GM12874 (cell line): ENCODE data around the gene PHF21B.

Source experiments
- TF ChIP-seq, protein P1 (sequence below): IDR thresholded peaks from 2 replicates; pipeline ENCODE4 v1.5.1; 2011; ENCODE audit warnings: low read depth, mild to moderate bottlenecking, control low read depth, low read length, moderate library complexity; ENCODE audit not compliant: insufficient read depth

PHF21B gene

DNA sequence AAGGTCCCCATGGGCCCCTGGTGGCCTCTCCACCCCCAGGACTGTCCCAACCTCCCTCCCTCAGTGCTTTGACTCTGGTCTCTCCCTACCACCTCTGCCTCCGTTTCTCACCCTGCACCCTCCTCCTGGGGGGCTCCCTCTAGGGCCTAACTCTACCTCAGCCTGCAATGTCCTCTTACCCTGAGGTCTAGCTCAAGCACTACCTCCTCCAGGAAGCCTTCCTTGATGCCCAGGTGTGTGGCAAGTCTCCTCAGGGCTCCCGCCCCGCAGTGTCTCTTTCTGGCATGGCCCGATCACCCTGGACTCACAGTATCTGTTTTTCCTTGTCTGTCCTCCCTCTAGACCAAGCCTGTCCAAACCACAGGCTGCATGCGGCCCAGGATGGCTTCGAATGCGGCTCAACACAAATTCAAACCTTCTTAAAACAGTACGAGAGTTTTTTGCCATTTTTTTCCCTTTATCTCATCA lies 90.8 kb downstream of the PHF21B start:
- TF ChIP-seq, protein P1, sequence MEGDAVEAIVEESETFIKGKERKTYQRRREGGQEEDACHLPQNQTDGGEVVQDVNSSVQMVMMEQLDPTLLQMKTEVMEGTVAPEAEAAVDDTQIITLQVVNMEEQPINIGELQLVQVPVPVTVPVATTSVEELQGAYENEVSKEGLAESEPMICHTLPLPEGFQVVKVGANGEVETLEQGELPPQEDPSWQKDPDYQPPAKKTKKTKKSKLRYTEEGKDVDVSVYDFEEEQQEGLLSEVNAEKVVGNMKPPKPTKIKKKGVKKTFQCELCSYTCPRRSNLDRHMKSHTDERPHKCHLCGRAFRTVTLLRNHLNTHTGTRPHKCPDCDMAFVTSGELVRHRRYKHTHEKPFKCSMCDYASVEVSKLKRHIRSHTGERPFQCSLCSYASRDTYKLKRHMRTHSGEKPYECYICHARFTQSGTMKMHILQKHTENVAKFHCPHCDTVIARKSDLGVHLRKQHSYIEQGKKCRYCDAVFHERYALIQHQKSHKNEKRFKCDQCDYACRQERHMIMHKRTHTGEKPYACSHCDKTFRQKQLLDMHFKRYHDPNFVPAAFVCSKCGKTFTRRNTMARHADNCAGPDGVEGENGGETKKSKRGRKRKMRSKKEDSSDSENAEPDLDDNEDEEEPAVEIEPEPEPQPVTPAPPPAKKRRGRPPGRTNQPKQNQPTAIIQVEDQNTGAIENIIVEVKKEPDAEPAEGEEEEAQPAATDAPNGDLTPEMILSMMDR: no peak

DNA sequence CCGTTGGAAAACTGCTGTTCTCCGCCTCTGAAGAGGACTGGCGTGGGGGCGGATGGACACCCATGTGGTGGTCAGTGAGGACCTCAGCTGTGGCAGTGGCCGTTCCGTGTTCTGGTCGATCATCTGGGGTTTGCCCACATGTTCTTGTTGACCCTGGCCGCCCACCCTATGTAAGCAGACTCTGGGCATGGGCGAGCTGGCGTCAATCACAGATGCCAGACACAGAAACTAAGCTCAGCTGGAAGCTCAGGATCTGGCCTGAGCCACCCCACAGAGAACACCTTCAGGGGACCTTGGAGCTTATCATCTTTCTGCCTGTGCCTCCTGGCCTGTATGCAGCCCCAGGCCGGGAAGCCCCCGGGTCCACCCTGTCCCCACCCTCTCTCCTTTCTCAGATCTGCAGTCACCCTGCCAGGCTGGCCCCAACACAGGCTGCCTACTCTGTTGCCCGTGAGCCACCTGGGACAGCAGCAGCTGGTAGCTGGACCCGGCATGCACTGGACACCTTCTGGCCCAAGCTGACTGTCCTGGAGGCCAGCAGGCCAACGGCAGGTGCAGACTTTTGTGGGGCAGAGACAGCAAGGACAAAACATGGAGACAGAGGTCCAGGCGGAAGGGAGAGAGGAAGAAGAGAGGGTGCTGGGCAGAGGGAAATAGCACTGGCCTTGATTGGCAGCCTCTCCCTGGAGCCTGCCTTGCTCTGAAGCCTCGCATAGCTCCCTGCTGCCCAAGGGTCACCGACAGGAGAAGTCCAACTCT lies 91.5 kb downstream of the PHF21B start:
- TF ChIP-seq, protein P1: no peak

DNA sequence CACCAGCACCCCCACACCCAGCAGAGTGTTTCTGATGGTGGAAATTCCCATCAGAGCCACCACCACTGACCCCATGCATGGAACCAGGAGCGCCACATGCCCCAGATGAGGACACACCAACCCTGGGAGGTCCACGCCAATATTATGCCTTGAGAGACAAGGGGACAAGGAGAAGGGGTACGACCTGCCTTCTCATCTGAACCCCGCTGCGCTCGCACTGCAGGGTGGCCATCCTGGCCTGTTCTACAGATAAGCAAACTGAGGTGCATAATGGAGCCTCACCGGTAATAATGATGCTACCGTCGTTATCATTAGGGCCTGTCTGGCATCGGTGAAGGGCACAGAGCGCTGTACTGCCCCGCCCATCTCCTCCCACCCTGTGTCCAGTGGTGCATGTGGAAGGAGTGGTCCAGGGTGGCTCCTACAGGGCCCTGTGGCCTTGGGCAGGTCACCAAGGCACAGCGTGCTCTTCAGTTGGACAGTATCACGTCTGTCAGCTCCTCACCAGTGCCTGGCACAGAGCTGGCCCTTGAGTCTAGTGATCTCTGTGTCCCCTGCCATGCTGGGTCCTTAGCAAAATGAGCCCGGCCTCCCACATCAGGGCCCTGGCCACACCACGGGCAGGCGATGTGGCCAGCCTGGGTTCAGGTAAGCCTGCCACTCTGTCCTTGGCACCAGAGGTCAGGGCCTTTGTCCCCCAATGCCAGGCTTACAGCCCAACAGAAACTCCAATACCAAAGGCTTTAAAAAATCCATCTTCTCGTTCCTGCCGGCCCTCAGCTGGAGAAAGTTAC lies 92.2 kb downstream of the PHF21B start:
- TF ChIP-seq, protein P1: no peak

DNA sequence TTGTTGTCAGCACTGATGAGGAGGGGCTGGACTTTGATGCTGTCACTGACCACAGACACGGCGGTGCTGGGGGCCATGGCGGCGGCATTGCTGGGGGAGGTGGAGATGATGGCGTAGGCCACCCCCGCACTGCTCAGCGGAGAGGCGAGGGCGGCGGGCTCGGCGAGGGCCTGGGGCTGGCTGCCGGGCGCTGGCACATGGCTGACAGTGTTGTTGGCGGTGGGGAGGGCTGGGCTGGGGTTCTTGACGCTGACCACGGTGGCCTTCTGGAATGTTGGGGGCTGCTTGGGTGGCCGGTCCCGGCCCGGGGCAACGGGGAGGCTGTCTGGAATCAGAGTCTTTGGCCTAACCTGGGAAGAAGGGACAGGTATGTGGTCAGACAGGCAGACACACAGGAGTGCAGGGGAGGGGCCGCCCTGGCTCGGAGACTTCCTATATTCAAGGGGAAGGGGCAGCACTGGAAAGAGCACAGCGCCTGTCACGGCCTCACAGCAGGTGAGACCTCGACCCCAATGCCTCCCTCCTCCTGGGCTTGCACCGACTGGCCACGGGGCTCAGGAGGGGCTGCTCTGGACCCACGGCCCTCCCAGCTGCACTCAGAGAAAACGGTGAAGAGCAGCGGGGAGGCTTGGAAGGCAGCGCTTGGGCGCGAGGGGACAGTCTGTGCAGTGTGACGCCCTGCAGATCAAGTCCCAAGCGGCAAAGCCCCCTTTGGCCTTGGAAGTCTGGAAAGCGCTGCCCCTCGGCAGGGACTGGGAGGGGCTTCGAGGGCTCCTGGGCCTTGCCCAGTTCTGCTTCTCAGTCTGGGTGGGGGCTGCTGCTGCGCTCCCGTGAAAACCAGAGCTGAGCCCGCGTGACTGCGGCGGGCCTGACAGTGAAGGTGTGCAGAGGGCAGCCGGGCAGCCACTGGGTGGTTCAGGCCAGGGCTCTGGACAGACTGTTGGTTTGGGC lies 93.2 kb downstream of the PHF21B start:
- TF ChIP-seq, protein P1: no peak

DNA sequence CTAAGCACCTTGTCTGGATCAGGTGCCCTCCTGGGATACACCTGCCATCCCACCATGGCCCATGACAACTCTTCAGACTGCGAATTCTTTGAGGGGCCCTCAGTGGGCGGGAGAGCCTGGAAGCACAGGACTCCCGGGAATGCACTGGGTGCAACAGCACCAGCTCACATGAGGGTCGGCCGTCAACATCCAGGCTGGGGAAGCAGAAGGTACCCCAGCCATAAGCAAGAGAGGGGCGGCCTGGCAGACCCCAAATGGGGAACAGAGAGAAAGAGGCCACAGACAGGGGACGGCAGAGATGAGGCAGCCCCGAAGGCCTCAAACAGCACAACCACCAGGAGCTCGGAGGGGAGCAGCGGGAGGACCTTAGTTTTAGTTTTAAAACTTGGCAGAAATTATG lies 94.4 kb downstream of the PHF21B start:
- TF ChIP-seq, protein P1: no peak

DNA sequence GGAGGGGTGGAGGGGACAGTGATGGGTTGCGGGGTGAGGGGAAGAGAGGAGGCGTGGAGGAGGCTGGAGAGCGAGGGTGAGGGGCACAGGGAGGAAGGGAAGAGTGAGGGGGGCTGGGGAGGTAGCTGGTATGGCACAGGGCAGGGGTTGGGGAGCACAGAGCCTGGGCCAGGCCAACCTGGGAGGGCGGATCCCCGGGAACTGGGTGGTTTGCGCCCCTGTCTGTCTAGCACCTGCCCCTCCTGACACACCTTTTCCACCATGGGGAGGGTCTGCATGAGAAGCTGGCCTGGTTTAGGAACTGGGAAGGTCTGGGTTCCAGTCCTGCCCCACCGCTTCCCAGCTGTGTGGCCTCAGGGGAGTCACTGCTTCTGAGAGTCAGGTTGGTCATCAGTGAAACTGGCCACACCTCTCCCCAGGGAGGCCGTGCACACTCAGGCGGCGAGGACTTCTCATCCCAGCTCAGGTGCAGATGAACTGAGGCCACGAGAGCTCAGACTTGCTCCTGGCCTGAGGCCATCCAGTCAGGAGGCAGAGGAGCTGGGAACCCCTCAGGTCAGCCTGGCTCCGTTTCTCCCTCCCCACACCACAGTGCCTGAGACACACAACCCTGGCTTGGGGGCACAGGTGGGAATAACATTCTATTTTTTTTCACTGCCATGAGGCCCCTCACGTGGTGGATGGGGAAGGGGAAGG lies 95.6 kb downstream of the PHF21B start:
- TF ChIP-seq, protein P1: no peak
